ENCODE measurements around the gene SMCR8.
A peak's percentile ranks its signal among the peaks of the same experiment; 100 is the strongest.
"Not testable (repeated sequence)": the region's sequence is repeated elsewhere in the genome, so short reads cannot be mapped to it uniquely, and the experiment has no call there.

Gene SMCR8

GRCh38 chr17:18318117-18318516 lies 3.0 kb downstream of the SMCR8 start:
- DNase-seq, result no peak

- DNase-seq, result no peak
Measured at GRCh38 chr17:18318771-18319450, 3.8 kb downstream of the SMCR8 start.

- peak; percentile 15 for DNase-seq
Measured at GRCh38 chr17:18319604-18320256, 4.6 kb downstream of the SMCR8 start.

GRCh38 chr17:18320301-18320700 lies 5.2 kb downstream of the SMCR8 start:
- DNase-seq, result no peak

GRCh38 chr17:18321309-18321708 lies 6.2 kb downstream of the SMCR8 start:
- DNase-seq, result no peak

GRCh38 chr17:18322522-18322921 lies 7.4 kb downstream of the SMCR8 start:
- DNase-seq, result no peak

- no peak for DNase-seq
Measured at GRCh38 chr17:18323007-18323406, 7.9 kb downstream of the SMCR8 start.

GRCh38 chr17:18323507-18324139 lies 8.5 kb downstream of the SMCR8 start:
- DNase-seq, result no peak

GRCh38 chr17:18324140-18325050 lies 9.3 kb downstream of the SMCR8 start:
- DNase-seq, result no peak

- DNase-seq, result no peak
Measured at GRCh38 chr17:18326039-18326438, 10.9 kb downstream of the SMCR8 start.

- DNase-seq, result no peak
Measured at GRCh38 chr17:18326572-18326971, 11.5 kb downstream of the SMCR8 start.

- DNase-seq, result no peak
Measured at GRCh38 chr17:18327093-18327492, 12.0 kb downstream of the SMCR8 start.

- DNase-seq, result no peak
Measured at GRCh38 chr17:18327556-18327955, 12.5 kb downstream of the SMCR8 start.

GRCh38 chr17:18328643-18329204 lies 13.6 kb downstream of the SMCR8 start:
- DNase-seq, result no peak

GRCh38 chr17:18331879-18332278 lies 16.8 kb downstream of the SMCR8 start:
- no peak for DNase-seq

- DNase-seq, result no peak
Measured at GRCh38 chr17:18332909-18333489, 17.9 kb downstream of the SMCR8 start.

GRCh38 chr17:18338158-18338557 lies 23.1 kb downstream of the SMCR8 start:
- not testable (repeated sequence) for DNase-seq

GRCh38 chr17:18339933-18340332 lies 24.8 kb downstream of the SMCR8 start:
- no peak for DNase-seq

GRCh38 chr17:18344021-18344420 lies 28.9 kb downstream of the SMCR8 start:
- no peak for DNase-seq

GRCh38 chr17:18353541-18353940 lies 38.4 kb downstream of the SMCR8 start:
- DNase-seq, result no peak

- no peak for DNase-seq
Measured at GRCh38 chr17:18356624-18357023, 41.5 kb downstream of the SMCR8 start.

GRCh38 chr17:18360518-18360917 lies 45.4 kb downstream of the SMCR8 start:
- DNase-seq, result no peak
